ENCODE measurements around the gene JMJD1C. TPM values are rescaled to one million over a fixed set of nuclear protein-coding genes. Genes with fewer than 3 reads are reported as not detected.

The JMJD1C gene
- polyA plus RNA-seq, 2 of the 4 experiments (the other 2 are of a cell fraction): 15.9 to 47.2 TPM

- peak overlapping the region; percentile 53 to 73; a peak in 5 of 6 replicates for H3K27ac ChIP-seq
- WGBS (ENCODE audit: missing lambda C conversion rate): 52% methylated on average over 6 of the region's 6 CpGs
- TF ChIP-seq ZFP36 (IDR thresholded peaks at IDR 0.05; ENCODE audit: borderline replicate concordance, partially characterized antibody): no peak
- TF ChIP-seq ZNF302 (CRISPR knock-in tag; IDR thresholded peaks at IDR 0.05): no peak
- no peak for TF ChIP-seq SMC3 (IDR thresholded peaks at IDR 0.05)
- no peak for TF ChIP-seq NPAS2 (CRISPR knock-in tag; IDR thresholded peaks at IDR 0.05; ENCODE audit: borderline replicate concordance)
- no peak for TF ChIP-seq MAFK (IDR thresholded peaks at IDR 0.05; ENCODE audit: partially characterized antibody)
- TF ChIP-seq RCOR1 (IDR thresholded peaks at IDR 0.05; ENCODE audit: low read depth, low read length): no peak
- 0 out of 2 replicates have a peak, but pooled peaks have one; percentile 51 for TF ChIP-seq CHD4 (IDR thresholded peaks at IDR 0.05; ENCODE audit: borderline replicate concordance)
- no peak for TF ChIP-seq POLR2AphosphoS2 (conservative IDR thresholded peaks at IDR 0.05; ENCODE audit: low read length)
- no peak for TF ChIP-seq USF2 (IDR thresholded peaks at IDR 0.05)
- no peak for TF ChIP-seq HMGXB4 (CRISPR knock-in tag; IDR thresholded peaks at IDR 0.05; ENCODE audit: borderline replicate concordance)
- TF ChIP-seq HES2 (IDR thresholded peaks at IDR 0.05): no peak
- no peak for TF ChIP-seq RFX5 (IDR thresholded peaks at IDR 0.05)
- TF ChIP-seq MYC (IDR thresholded peaks at IDR 0.05; ENCODE audit: borderline replicate concordance, low read length): no peak
- no peak for TF ChIP-seq JUN (IDR thresholded peaks at IDR 0.05)
- TF ChIP-seq KDM5A (IDR thresholded peaks at IDR 0.05): no peak
- no peak for TF ChIP-seq ELK1 (IDR thresholded peaks at IDR 0.05; ENCODE audit: low read depth, low read length)
- TF ChIP-seq CTCF (IDR thresholded peaks at IDR 0.05): no peak
- TF ChIP-seq EHMT2 (IDR thresholded peaks at IDR 0.05; ENCODE audit: low read depth): peak; percentile 90
- no peak for TF ChIP-seq BCL3 (IDR thresholded peaks at IDR 0.05)
- no peak for TF ChIP-seq HDAC2 (IDR thresholded peaks at IDR 0.05)
- TF ChIP-seq FOSL2 (IDR thresholded peaks at IDR 0.05): no peak
- no peak for TF ChIP-seq FOSL2 (CRISPR knock-in tag; IDR thresholded peaks at IDR 0.05)
- no peak for TF ChIP-seq TP53 (CRISPR knock-in tag; IDR thresholded peaks at IDR 0.05)
- TF ChIP-seq HOXB5 (CRISPR knock-in tag; IDR thresholded peaks at IDR 0.05): 0 out of 2 replicates have a peak, but pooled peaks have one; percentile 19
- no peak for TF ChIP-seq PHF8 (IDR thresholded peaks at IDR 0.05; ENCODE audit: borderline replicate concordance, low read depth)
- 0 out of 2 replicates have a peak, but pooled peaks have one; percentile 53 for TF ChIP-seq HOXB13 (CRISPR knock-in tag; IDR thresholded peaks at IDR 0.05; ENCODE audit: low read depth)
- no peak for TF ChIP-seq KDM1A (IDR thresholded peaks at IDR 0.05; ENCODE audit: low read depth)
- no peak for TF ChIP-seq MAZ (IDR thresholded peaks at IDR 0.05; ENCODE audit: borderline replicate concordance, low read depth, low read length)
- ATAC-seq (peak; percentile 13 to 30), DNase-seq (ENCODE audit: low read depth in 1 of 2, low spot score in 1 of 2) (no peak), FAIRE-seq (no peak)
- peak overlapping the region; percentile 55 for H3K4me2 ChIP-seq
- POLR2A ChIA-PET: interaction anchor here (0.6 to 1.4 kb wide), 11 partner anchors 9 to 700 kb away, joined by 3 to 11 read pairs (median 3); no protein-coding TSS in a partner anchor
- peaks cover 9% of the 10 kb centered on the region; the same call in 2 of the 3 replicates for H3K4me1 ChIP-seq
- H3K4me3 ChIP-seq: peak overlapping the region; percentile 82
- CTCF ChIA-PET: interaction anchor here (0.6 to 2.0 kb wide), 8 partner anchors 9 to 695 kb away, joined by 3 to 9 read pairs (median 4); no protein-coding TSS in a partner anchor
- H3K9me3 ChIP-seq: peaks cover 9% of the 10 kb centered on the region
Observed at GRCh38 chr10:63132651-63133055, 333.1 kb downstream of the JMJD1C start.
